ENCODE results near the gene POU2F1.
"Not testable (repeated sequence)": the region's sequence is repeated elsewhere in the genome, so short reads cannot be mapped to it uniquely, and the experiment has no call there.

The POU2F1 gene

GRCh38 chr1:167233373-167233772 is 12.7 kb downstream of the POU2F1 start:
- no peak for DNase-seq

GRCh38 chr1:167237000-167237399 is 16.3 kb downstream of the POU2F1 start:
- no peak for DNase-seq

- DNase-seq: no peak
Observed at GRCh38 chr1:167238713-167239112, 18.0 kb downstream of the POU2F1 start.

GRCh38 chr1:167239257-167239656 is 18.6 kb downstream of the POU2F1 start:
- no peak for DNase-seq

GRCh38 chr1:167244244-167244643 is 23.6 kb downstream of the POU2F1 start:
- DNase-seq: no peak

- DNase-seq: not testable (repeated sequence)
Observed at GRCh38 chr1:167245168-167245567, 24.5 kb downstream of the POU2F1 start.

- no peak for DNase-seq
Observed at GRCh38 chr1:167246971-167247370, 26.3 kb downstream of the POU2F1 start.

GRCh38 chr1:167247754-167248153 is 27.1 kb downstream of the POU2F1 start:
- no peak for DNase-seq

- no peak for DNase-seq
Observed at GRCh38 chr1:167248707-167249642, 28.3 kb downstream of the POU2F1 start.

- DNase-seq: no peak
Observed at GRCh38 chr1:167249702-167250101, 29.0 kb downstream of the POU2F1 start.

GRCh38 chr1:167250482-167250881 is 29.8 kb downstream of the POU2F1 start:
- DNase-seq: no peak

GRCh38 chr1:167251472-167251871 is 30.8 kb downstream of the POU2F1 start:
- DNase-seq: no peak

GRCh38 chr1:167252986-167253385 is 32.3 kb downstream of the POU2F1 start:
- DNase-seq: no peak

- DNase-seq: no peak
Observed at GRCh38 chr1:167258858-167259257, 38.2 kb downstream of the POU2F1 start.

- DNase-seq: no peak
Observed at GRCh38 chr1:167262836-167263235, 42.1 kb downstream of the POU2F1 start.

- DNase-seq: no peak
Observed at GRCh38 chr1:167263344-167263743, 42.7 kb downstream of the POU2F1 start.

- no peak for DNase-seq
Observed at GRCh38 chr1:167263819-167264464, 43.3 kb downstream of the POU2F1 start.

- no peak for DNase-seq
Observed at GRCh38 chr1:167266965-167267364, 46.3 kb downstream of the POU2F1 start.

GRCh38 chr1:167268347-167268787 is 47.7 kb downstream of the POU2F1 start:
- no peak for DNase-seq

- DNase-seq: no peak
Observed at GRCh38 chr1:167270349-167271092, 49.8 kb downstream of the POU2F1 start.

- DNase-seq: no peak
Observed at GRCh38 chr1:167272369-167272957, 51.8 kb downstream of the POU2F1 start.

- no peak for DNase-seq
Observed at GRCh38 chr1:167273027-167273800, 52.5 kb downstream of the POU2F1 start.

All from activated effector memory CD4-positive, alpha-beta T cell treated with anti-CD3 and anti-CD28 coated beads, Interleukin-2, amount 50 U/mL, for 16 hours (primary cell).